Psoas muscle (tissue), 8 donors: Measurements from ENCODE around the gene CCT7. TPM values are rescaled to one million over a fixed set of nuclear protein-coding genes. Genes with fewer than 3 reads are reported as not detected.

ENCODE experiments used
- ATAC-seq, 4 donors: fragments of 200-7000 bp; cut with Tn5 transposase; one replicate each; pipeline ENCODE4 v1.9.1; 2020; ENCODE audit warnings: moderate library complexity in 3 of 4, mild to moderate bottlenecking in 2 of 4
- DNase-seq, 2 donors: peaks; one replicate each; pipeline ENCODE4 v3.0.0-alpha.2; 2020
- H3K27ac ChIP-seq: fragments of 200-600 bp; one replicate; pipeline ENCODE4 v1.8.0; 2022
- H3K27me3 ChIP-seq, 3 donors: fragments of 200-600 bp in 1 of 3; one replicate each; pipeline versions ENCODE4 v1.6.1 to v1.8.0; 2013 to 2022; ENCODE audit warnings: low read length in 2 of 3, mild to moderate bottlenecking in 2 of 3, moderate library complexity in 1 of 3; ENCODE audit not compliant: insufficient read depth in 3 of 3
- H3K36me3 ChIP-seq, 2 donors: fragments of 200-600 bp in 1 of 2; one replicate each; pipeline versions ENCODE4 v1.6.1 to v1.8.0; 2013 to 2022; ENCODE audit warnings: low read depth in 1 of 2, mild to moderate bottlenecking in 1 of 2, moderate library complexity in 1 of 2; ENCODE audit not compliant: insufficient read depth in 1 of 2
- H3K4me1 ChIP-seq: fragments of 200-600 bp; one replicate; pipeline ENCODE4 v1.8.0; 2022
- H3K4me3 ChIP-seq: fragments of 200-600 bp; one replicate; pipeline ENCODE4 v1.8.0; 2022; ENCODE audit warnings: mild to moderate bottlenecking
- H3K9me3 ChIP-seq: fragments of 200-600 bp; one replicate; pipeline ENCODE4 v1.8.0; 2022
- CTCF ChIP-seq: fragments of 200-600 bp; IDR thresholded peaks from one replicate; pipeline ENCODE4 v1.8.0; 2022; ENCODE audit warnings: antibody characterized with exemption
- WGBS, 3 donors: extraction: QIAGEN DNeasy Blood & Tissue Kit; methylation state at CpG; one replicate each; pipeline versions ENCODE4 v1.1.6 to v1.1.7; 2013; 5-methylcytosine and 5-hydroxymethylcytosine counted together
- intact Hi-C, 2 donors: fragments of 100-400 bp; cut with DNase I; formaldehyde crosslinking; loops; one replicate each; pipeline versions ENCODE4 v1.11.0 to v1.14.2; 2022
- polyA plus RNA-seq, 3 donors: library from polyadenylated mRNA; stranded (reverse); fragments of 200-250 nt; gene quantifications; one replicate each; pipeline ENCODE4 v1.2.3, GENCODE V29; 2013
- total RNA-seq, 4 donors: library from RNA; stranded (reverse); fragmentation: NEBNext Ultra II Directional in 2 of 4; extraction: Animal tissue kit (Norgen Biotek cat#: 25700) in 2 of 4; gene quantifications; one replicate each; pipeline versions ENCODE4 v1.2.1 to v1.2.4, GENCODE V29; 2021 to 2023
- donor health status: healthy with polysubstance abuse.
- donor health status: DM: no; HTN: no; CAD: no; lungs with moderate emphysema.
- donor health status: Bipolar disorder and iron deficiency.
- donor health status: healthy.
- donor health status: DM: yes; HTN: yes; CAD: no.
- donor health status: DM: no; HTN: no; CAD: no.
- donor health status: DM: no; HTN: no; CAD: no.
- donor health status: DM: yes; HTN: yes; CAD: no.

Gene CCT7
- total and polyA plus RNA-seq, 7 donors: 249 to 316 (median 275) TPM

- Histone ChIP-seq H3K27me3 (no peaks in the 10 kb centered on the region), H3K9me3 (no peaks in the 10 kb centered on the region), H3K27ac (no peak overlapping the region), H3K4me1 (no peaks in the 10 kb centered on the region), H3K36me3 (peaks cover 3 to 68% of the 10 kb centered on the region in 2 donors), H3K4me3 (no peak overlapping the region)
- ATAC-seq (no peak), DNase-seq (no peak)
- intact Hi-C loops: no loop called here
- no peak for TF ChIP-seq CTCF
- 79 to 88% (median 80%) methylated on average over 14 of the region's 14 CpGs for WGBS, 3 donors
These were observed 5.5 kb upstream of the CCT7 start for GRCh38 chr2:73228631-73229030.

- Histone ChIP-seq H3K27ac (peak overlapping the region; percentile 95), H3K4me3 (peak overlapping the region; percentile 91), H3K9me3 (no peaks in the 10 kb centered on the region), H3K4me1 (peaks cover 25% of the 10 kb centered on the region), H3K36me3 (peaks cover 0 to 36% of the 10 kb centered on the region in 2 donors), H3K27me3 (no peaks in the 10 kb centered on the region)
- peak in 3 of 4 donors; percentile 2 to 15 (median 10) for ATAC-seq
- peak in 1 of 2 donors; percentile 50 for DNase-seq
- intact Hi-C loops: loop anchor here in 1 of 2 donors (2.0 kb wide), 1 partner anchor 18 kb away; the partner anchor contains the start of gene SMYD5
- TF ChIP-seq CTCF: no peak
- WGBS, 3 donors: 1 to 3% (median 2%) methylated on average over 31 to 37 of the region's 37 CpGs
These were observed 1.5 kb upstream of the CCT7 start for GRCh38 chr2:73232403-73233153.

GRCh38 chr2:73233154-73233931 lies 765 bp upstream of the CCT7 start, which contains the start of gene PRADC1:
Gene PRADC1, minus strand, starts transcription at chr2:73233239. Its CDS starts 79 bp downstream, at chr2:73233160.
- Histone ChIP-seq H3K4me3 (peak within 1 kb of the TSS; percentile 91), H3K27ac (peak within 1 kb of the TSS; percentile 95), H3K9me3 (no peaks in the 10 kb centered on the region), H3K4me1 (peaks cover 33% of the 10 kb centered on the region), H3K27me3 (no peaks in the 10 kb centered on the region), H3K36me3 (peaks cover 0 to 29% of the 10 kb centered on the region in 2 donors)
- peak; percentile 91 to 95 (median 94) for ATAC-seq
- intact Hi-C loops: loop anchor here in 1 of 2 donors (2.0 kb wide), 1 partner anchor 19 kb away; the partner anchor contains the start of gene SMYD5
- no peak for TF ChIP-seq CTCF
- 0 to 1% (median 0%) methylated on average over 56 to 67 of the region's 67 CpGs for WGBS, 3 donors
- peak; percentile 98 to 99 for DNase-seq

GRCh38 chr2:73235315-73236028 lies 1.4 kb downstream of the CCT7 start:
- peak overlapping the region; percentile 91 for H3K4me3 ChIP-seq
- no peak for ATAC-seq
- WGBS, 3 donors: 63 to 67% (median 63%) methylated on average over 11 of the region's 11 CpGs
- DNase-seq: no peak
- peaks cover 51% of the 10 kb centered on the region for H3K4me1 ChIP-seq
- no peaks in the 10 kb centered on the region for H3K27me3 ChIP-seq
- peaks cover 2 to 27% of the 10 kb centered on the region in 2 donors for H3K36me3 ChIP-seq
- peak overlapping the region; percentile 95 for H3K27ac ChIP-seq
- intact Hi-C loops: no loop called here
- TF ChIP-seq CTCF: no peak
- H3K9me3 ChIP-seq: no peaks in the 10 kb centered on the region
